ENCODE data around the gene NUP210L. TPM values are rescaled to one million over a fixed set of nuclear protein-coding genes. Genes with fewer than 3 reads are reported as not detected.
A peak's percentile ranks its signal among the peaks of the same experiment; 100 is the strongest.
"Not testable (repeated sequence)": the region's sequence is repeated elsewhere in the genome, so short reads cannot be mapped to it uniquely, and the experiment has no call there.

The NUP210L gene
- polyA plus RNA-seq, 1 experiment, result not detected

DNA sequence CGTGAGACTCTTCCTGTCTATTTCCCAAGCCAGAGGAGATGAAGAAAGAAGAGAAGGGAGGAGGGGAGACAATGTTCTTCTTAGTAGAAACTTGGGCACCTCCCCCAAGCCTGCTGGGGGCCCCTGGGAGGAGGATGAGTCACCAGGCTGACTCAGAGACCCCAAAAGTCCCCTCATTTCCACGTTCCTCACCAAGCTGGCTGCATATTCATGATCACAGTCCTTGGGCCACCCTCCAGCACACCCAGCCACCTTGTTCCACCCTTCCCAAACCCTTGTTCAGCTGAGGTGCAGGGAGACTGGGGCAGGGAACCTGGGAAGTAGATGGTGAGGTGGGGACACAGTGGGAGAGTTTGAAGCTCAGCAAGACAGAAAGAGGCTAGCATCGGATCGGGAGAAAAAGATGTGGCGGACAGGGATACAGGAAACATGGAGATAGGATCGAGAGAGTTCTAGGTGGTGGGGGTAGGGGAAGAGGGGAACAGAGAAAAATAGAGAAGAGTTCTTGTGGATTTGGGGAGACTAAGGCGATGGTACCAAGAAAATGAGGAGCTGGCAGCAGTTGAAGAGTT, 169.4 kb downstream of the NUP210L start:
- Histone ChIP-seq H3K27me3 (ENCODE audit: control insufficient read depth, insufficient read depth, low read length) (no peaks in the 10 kb centered on the region), H3K36me3 (ENCODE audit: control insufficient read depth, insufficient read depth, low read length) (peaks cover 5% of the 10 kb centered on the region), H3K4me3 (ENCODE audit: low read depth, low read length) (peak overlapping the region; percentile 93)
- POLR2A ChIA-PET, result interaction anchor here (1.0 kb wide), 1 partner anchor 1149 kb away, joined by 4 read pairs; no protein-coding TSS in a partner anchor
- TF ChIP-seq, protein P1, sequence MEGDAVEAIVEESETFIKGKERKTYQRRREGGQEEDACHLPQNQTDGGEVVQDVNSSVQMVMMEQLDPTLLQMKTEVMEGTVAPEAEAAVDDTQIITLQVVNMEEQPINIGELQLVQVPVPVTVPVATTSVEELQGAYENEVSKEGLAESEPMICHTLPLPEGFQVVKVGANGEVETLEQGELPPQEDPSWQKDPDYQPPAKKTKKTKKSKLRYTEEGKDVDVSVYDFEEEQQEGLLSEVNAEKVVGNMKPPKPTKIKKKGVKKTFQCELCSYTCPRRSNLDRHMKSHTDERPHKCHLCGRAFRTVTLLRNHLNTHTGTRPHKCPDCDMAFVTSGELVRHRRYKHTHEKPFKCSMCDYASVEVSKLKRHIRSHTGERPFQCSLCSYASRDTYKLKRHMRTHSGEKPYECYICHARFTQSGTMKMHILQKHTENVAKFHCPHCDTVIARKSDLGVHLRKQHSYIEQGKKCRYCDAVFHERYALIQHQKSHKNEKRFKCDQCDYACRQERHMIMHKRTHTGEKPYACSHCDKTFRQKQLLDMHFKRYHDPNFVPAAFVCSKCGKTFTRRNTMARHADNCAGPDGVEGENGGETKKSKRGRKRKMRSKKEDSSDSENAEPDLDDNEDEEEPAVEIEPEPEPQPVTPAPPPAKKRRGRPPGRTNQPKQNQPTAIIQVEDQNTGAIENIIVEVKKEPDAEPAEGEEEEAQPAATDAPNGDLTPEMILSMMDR (IDR thresholded peaks at IDR 0.05; ENCODE audit: insufficient read depth, low read depth, low read length), result no peak
- CTCF ChIA-PET, result interaction anchor here (0.6 to 3.6 kb wide), 14 partner anchors 12 to 358 kb away, joined by 3 to 26 read pairs (median 5); partner anchors contain the start of genes CREB3L4, DENND4B, S100A13 and SLC39A1
- DNase-seq (ENCODE audit: low read depth), result no peak

- TF ChIP-seq, protein P1 (IDR thresholded peaks at IDR 0.05; ENCODE audit: insufficient read depth, low read depth, low read length), result no peak
- CTCF ChIA-PET, result interaction anchor here (1.4 to 3.6 kb wide), 5 partner anchors 17 to 357 kb away, joined by 3 to 26 read pairs (median 8); partner anchors contain the start of genes CREB3L4, S100A13 and SLC39A1
Measured at GRCh38 chr1:153984123-153984894, 170.6 kb downstream of the NUP210L start.

DNA sequence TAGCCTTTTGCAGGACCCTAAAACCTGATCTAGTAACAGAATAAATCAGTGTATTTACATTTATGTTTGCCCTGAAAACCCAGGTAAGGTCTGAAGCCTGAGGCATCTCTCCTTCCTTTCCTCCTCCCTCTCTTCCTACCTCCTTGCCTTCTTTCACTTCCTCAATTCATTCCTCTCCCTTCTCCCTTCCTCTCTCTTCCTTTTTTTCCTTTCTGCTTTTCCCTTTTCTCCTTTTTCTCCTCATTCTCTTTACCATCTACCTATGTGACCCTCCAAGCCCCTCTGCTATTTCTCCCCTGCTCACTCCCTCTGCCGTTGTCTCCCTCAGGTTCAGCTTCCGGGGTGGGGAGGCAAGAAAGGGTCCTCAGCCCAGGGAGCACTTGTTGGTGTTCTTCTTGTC, 173.1 kb downstream of the NUP210L start:
- DNase-seq (ENCODE audit: low read depth); POLR2A ChIA-PET; H3K36me3 ChIP-seq (ENCODE audit: control insufficient read depth, insufficient read depth, low read length); H3K4me3 ChIP-seq (ENCODE audit: low read depth, low read length); H3K27me3 ChIP-seq (ENCODE audit: control insufficient read depth, insufficient read depth, low read length): not testable (repeated sequence)
- CTCF ChIA-PET, result interaction anchor here (1.9 kb wide), 1 partner anchor 19 kb away, joined by 5 read pairs; the partner anchor contains the start of gene SLC39A1

More at GRCh38 chr1:153984123-153984894, 170.6 kb downstream of the NUP210L start:
- POLR2A ChIA-PET, result no interaction called here
- Histone ChIP-seq H3K27me3 (ENCODE audit: control insufficient read depth, insufficient read depth, low read length) (no peaks in the 10 kb centered on the region), H3K36me3 (ENCODE audit: control insufficient read depth, insufficient read depth, low read length) (peaks cover 5% of the 10 kb centered on the region), H3K4me3 (ENCODE audit: low read depth, low read length) (peak overlapping the region; percentile 93)
- DNase-seq (ENCODE audit: low read depth), result no peak

- CTCF ChIA-PET, result interaction anchor here (0.7 to 6.7 kb wide), 4 partner anchors 8 to 55 kb away, joined by 3 to 32 read pairs (median 17); partner anchors contain the start of genes CREB3L4, RAB13 and SLC39A1
- DNase-seq (ENCODE audit: low read depth); H3K27me3 ChIP-seq (ENCODE audit: control insufficient read depth, insufficient read depth, low read length); POLR2A ChIA-PET; H3K4me3 ChIP-seq (ENCODE audit: low read depth, low read length): not testable (repeated sequence)
- H3K36me3 ChIP-seq (ENCODE audit: control insufficient read depth, insufficient read depth, low read length), result peaks cover 13% of the 10 kb centered on the region
Measured at GRCh38 chr1:153979091-153979490, 175.8 kb downstream of the NUP210L start.

- Histone ChIP-seq H3K27me3 (ENCODE audit: control insufficient read depth, insufficient read depth, low read length) (no peaks in the 10 kb centered on the region), H3K36me3 (ENCODE audit: control insufficient read depth, insufficient read depth, low read length) (peaks cover 16% of the 10 kb centered on the region), H3K4me3 (ENCODE audit: low read depth, low read length) (peak overlapping the region; percentile 89)
- no peak for DNase-seq (ENCODE audit: low read depth)
- ChIA-PET CTCF (interaction anchor here (0.7 to 6.7 kb wide), 5 partner anchors 8 to 200 kb away, joined by 3 to 32 read pairs (median 16); partner anchors contain the start of genes CREB3L4, RAB13 and SLC39A1), POLR2A (interaction anchor here (1.3 to 2.3 kb wide), 3 partner anchors 11 to 15 kb away, joined by 6 to 17 read pairs (median 11); partner anchors contain the start of genes CREB3L4, RPS27 and SLC39A1)
- TF ChIP-seq, protein P1 (IDR thresholded peaks at IDR 0.05; ENCODE audit: insufficient read depth, low read depth, low read length), result no peak
Measured at GRCh38 chr1:153978274-153978909, 176.5 kb downstream of the NUP210L start.
